AG09319 (cell line): Measurements from ENCODE around the gene PTPN23.
A peak's percentile ranks its signal among the peaks of the same experiment; 100 is the strongest.

Source experiments
- DNase-seq: peaks from one replicate; pipeline ENCODE4 v3.0.0-alpha.2; 2010; ENCODE audit warnings: low read depth; ENCODE audit errors: extremely low read depth
- CTCF ChIP-seq: IDR thresholded peaks from 2 replicates; pipeline ENCODE4 v1.5.1; 2011; ENCODE audit warnings: low read depth, mild to moderate bottlenecking, inconsistent platforms, low read length, moderate library complexity

PTPN23 gene

GRCh38 chr3:47380601-47381316 lies at the start of gene PTPN23:
Gene PTPN23 (plus strand): TSS chr3:47381021. CDS start chr3:47381097, 76 bp downstream.
- no peak for TF ChIP-seq CTCF
- DNase-seq, result peak; percentile 99

- no peak for DNase-seq
- no peak for TF ChIP-seq CTCF
Measured at GRCh38 chr3:47333907-47334306, 46.9 kb upstream of the PTPN23 start.

- TF ChIP-seq CTCF, result no peak
- DNase-seq, result no peak
Measured at GRCh38 chr3:47337656-47338055, 43.2 kb upstream of the PTPN23 start.

GRCh38 chr3:47339951-47340350 lies 40.9 kb upstream of the PTPN23 start:
- no peak for TF ChIP-seq CTCF
- no peak for DNase-seq

- no peak for DNase-seq
- TF ChIP-seq CTCF, result no peak
Measured at GRCh38 chr3:47340866-47341265, 40.0 kb upstream of the PTPN23 start.

GRCh38 chr3:47342151-47342550 lies 38.7 kb upstream of the PTPN23 start:
- DNase-seq, result no peak
- no peak for TF ChIP-seq CTCF

GRCh38 chr3:47342812-47343211 lies 38.0 kb upstream of the PTPN23 start:
- no peak for DNase-seq
- no peak for TF ChIP-seq CTCF
